Activated B cell treated with CpG ODN at 0.5 μM for 24 hours (primary cell): ENCODE data around the gene MYLIP. TPM values are rescaled to one million over a fixed set of nuclear protein-coding genes. Genes with fewer than 3 reads are reported as not detected.

Experiments used
- ATAC-seq: fragments of 200-7000 bp; cut with Tn5 transposase; one replicate; pipeline ENCODE4 v1.10.0; 2021; ENCODE audit warnings: low read depth, mild to moderate bottlenecking, moderate library complexity
- CTCF ChIA-PET: fragments of 350-600 bp; sonication (Branson Sonifier 250); formaldehyde crosslinking; loops from one replicate; lab custom pipeline; 2021; ENCODE audit warnings: antibody characterized with exemption; lab: Charles Lee
- POLR2A ChIA-PET: fragments of 350-600 bp; sonication (Branson Sonifier 250); formaldehyde crosslinking; loops from one replicate; lab custom pipeline; 2021; ENCODE audit warnings: antibody characterized with exemption; lab: Charles Lee
- DNase-seq: peaks from one replicate; pipeline ENCODE4 v3.0.0; 2022
- H3K27ac Mint-ChIP-seq: one replicate; pipeline ENCODE4 v1.8.0; 2020; ENCODE audit warnings: mixed read lengths
- H3K27me3 Mint-ChIP-seq: one replicate; pipeline ENCODE4 v1.8.0; 2021; ENCODE audit warnings: mixed read lengths
- H3K36me3 Mint-ChIP-seq: one replicate; pipeline ENCODE4 v1.8.0; 2021; ENCODE audit warnings: low read depth, mixed read lengths
- H3K4me1 Mint-ChIP-seq: one replicate; pipeline ENCODE4 v1.8.0; 2021; ENCODE audit warnings: mixed read lengths
- H3K4me3 Mint-ChIP-seq: one replicate; pipeline ENCODE4 v1.8.0; 2020; ENCODE audit warnings: mild to moderate bottlenecking, mixed read lengths
- H3K9me3 Mint-ChIP-seq: one replicate; pipeline ENCODE4 v1.8.0; 2020; ENCODE audit warnings: mixed read lengths
- CTCF ChIP-seq: fragments of 200-600 bp; IDR thresholded peaks from one replicate; pipeline ENCODE4 v1.8.0; 2022; ENCODE audit warnings: antibody characterized with exemption, mild to moderate bottlenecking
- intact Hi-C: fragments of 100-400 bp; cut with micrococcal nuclease; formaldehyde crosslinking; loops from one replicate; pipeline ENCODE4 v1.15.1; 2024
- total RNA-seq: library from RNA; stranded (reverse); gene quantifications from 2 replicates; pipeline ENCODE4 v1.2.3, GENCODE V29; 2022

MYLIP gene
- total RNA-seq, 1 donor from 2014 or later, result 10.3 TPM

DNA sequence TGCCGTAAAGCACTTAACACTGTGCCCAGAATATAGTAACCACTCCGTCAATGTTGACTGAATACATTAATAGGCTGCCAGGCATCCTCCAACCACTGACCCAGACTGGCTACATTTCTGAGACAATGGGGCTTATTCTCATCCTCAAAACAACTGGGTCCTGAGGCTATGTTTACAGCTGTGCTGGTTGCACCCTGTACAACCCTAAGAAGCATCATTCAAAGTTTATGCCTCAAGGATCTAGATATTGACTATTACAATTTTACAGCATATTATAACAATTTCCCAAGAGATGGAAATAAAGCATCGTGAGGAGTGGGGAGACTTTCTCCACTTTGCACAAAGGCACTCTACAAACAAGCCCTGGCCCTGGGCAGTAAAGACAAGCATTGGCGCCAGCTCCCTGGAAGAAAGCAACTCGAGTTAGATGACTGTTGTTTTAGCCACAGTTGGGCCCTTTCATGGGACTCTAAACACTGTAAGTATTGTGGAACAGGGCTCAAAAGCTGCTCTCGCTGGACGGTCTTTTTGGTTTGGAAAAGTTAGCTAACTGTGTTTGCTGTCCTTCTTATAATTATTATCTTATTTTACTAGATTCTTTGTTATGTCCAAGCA, 30.2 kb downstream of the MYLIP start:
- ChIA-PET POLR2A (no interaction called here), CTCF (no interaction called here)
- ATAC-seq (no peak), DNase-seq (no peak)
- peaks cover 4% of the 10 kb centered on the region for H3K9me3 Mint-ChIP-seq
- no peaks in the 10 kb centered on the region for H3K27me3 Mint-ChIP-seq
- H3K4me3 Mint-ChIP-seq, result no peak overlapping the region
- H3K27ac Mint-ChIP-seq, result no peak overlapping the region
- peaks cover 6% of the 10 kb centered on the region for H3K4me1 Mint-ChIP-seq
- intact Hi-C loops, result no loop called here
- TF ChIP-seq CTCF, result no peak
- H3K36me3 Mint-ChIP-seq, result peaks cover 24% of the 10 kb centered on the region

GRCh38 chr6:16160794-16161193, 31.9 kb downstream of the MYLIP start:
- ChIA-PET POLR2A (no interaction called here), CTCF (no interaction called here)

GRCh38 chr6:16162003-16162402, 33.1 kb downstream of the MYLIP start:
- no peaks in the 10 kb centered on the region for H3K27me3 Mint-ChIP-seq
- intact Hi-C loops, result no loop called here
- H3K9me3 Mint-ChIP-seq, result no peaks in the 10 kb centered on the region
- no peak overlapping the region for H3K27ac Mint-ChIP-seq
- ChIA-PET CTCF (no interaction called here), POLR2A (no interaction called here)
- peaks cover 6% of the 10 kb centered on the region for H3K4me1 Mint-ChIP-seq
- TF ChIP-seq CTCF, result no peak
- ATAC-seq, result no peak
- H3K36me3 Mint-ChIP-seq, result peaks cover 1% of the 10 kb centered on the region
- DNase-seq, result no peak
- H3K4me3 Mint-ChIP-seq, result no peak overlapping the region

More at GRCh38 chr6:16160794-16161193, 31.9 kb downstream of the MYLIP start:
- Mint-ChIP-seq H3K27me3 (no peaks in the 10 kb centered on the region), H3K36me3 (peaks cover 7% of the 10 kb centered on the region), H3K4me1 (peaks cover 6% of the 10 kb centered on the region), H3K4me3 (no peak overlapping the region), H3K27ac (no peak overlapping the region), H3K9me3 (no peaks in the 10 kb centered on the region)
- DNase-seq (no peak), ATAC-seq (no peak)
- intact Hi-C loops, result no loop called here
- TF ChIP-seq CTCF, result no peak

DNA sequence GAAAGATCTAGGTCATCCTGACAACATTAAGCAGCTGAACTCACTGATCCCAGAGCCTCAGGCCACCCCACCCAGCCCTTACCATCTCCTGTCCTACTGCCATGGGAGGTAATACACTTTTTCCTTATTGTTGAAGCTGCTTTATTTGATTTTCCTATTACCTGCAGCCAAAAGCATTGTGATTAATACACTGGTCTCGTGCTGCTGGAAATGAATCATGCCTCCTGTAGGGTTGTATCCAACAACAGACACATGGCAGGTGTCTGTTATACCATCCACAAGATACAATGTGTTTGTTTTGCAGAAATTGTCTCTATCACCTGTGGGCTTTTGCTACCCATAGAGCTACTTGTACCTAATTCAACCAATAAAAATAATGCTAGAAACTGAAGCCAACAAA, 34.2 kb downstream of the MYLIP start:
- no peak overlapping the region for H3K27ac Mint-ChIP-seq
- ATAC-seq (no peak), DNase-seq (no peak)
- H3K4me3 Mint-ChIP-seq, result no peak overlapping the region
- POLR2A ChIA-PET, result interaction anchor here (0.7 kb wide), 1 partner anchor 228 kb away, joined by 6 read pairs; no protein-coding TSS in a partner anchor
- peaks cover 6% of the 10 kb centered on the region for H3K4me1 Mint-ChIP-seq
- no peak for TF ChIP-seq CTCF
- intact Hi-C loops, result no loop called here
- CTCF ChIA-PET, result interaction anchor here (2.1 kb wide), 1 partner anchor 21 kb away, joined by 6 read pairs; no protein-coding TSS in a partner anchor
- peaks cover 2% of the 10 kb centered on the region for H3K27me3 Mint-ChIP-seq
- H3K36me3 Mint-ChIP-seq, result no peaks in the 10 kb centered on the region
- H3K9me3 Mint-ChIP-seq, result no peaks in the 10 kb centered on the region

GRCh38 chr6:16163535-16164300, 34.8 kb downstream of the MYLIP start:
- no peak for TF ChIP-seq CTCF
- H3K27me3 Mint-ChIP-seq, result peaks cover 4% of the 10 kb centered on the region
- H3K27ac Mint-ChIP-seq, result no peak overlapping the region
- ATAC-seq (no peak), DNase-seq (no peak)
- H3K9me3 Mint-ChIP-seq, result no peaks in the 10 kb centered on the region
- H3K36me3 Mint-ChIP-seq, result no peaks in the 10 kb centered on the region
- intact Hi-C loops, result no loop called here
- POLR2A ChIA-PET, result no interaction called here
- CTCF ChIA-PET, result interaction anchor here (1.1 to 2.1 kb wide), 2 partner anchors 20 to 472 kb away, joined by 3 to 6 read pairs; no protein-coding TSS in a partner anchor
- peaks cover 6% of the 10 kb centered on the region for H3K4me1 Mint-ChIP-seq
- H3K4me3 Mint-ChIP-seq, result no peak overlapping the region
